Adrenal gland (tissue), 12 donors: Measurements from ENCODE around the gene GRM5. TPM values are rescaled to one million over a fixed set of nuclear protein-coding genes. Genes with fewer than 3 reads are reported as not detected.

ENCODE experiments used
- DNase-seq, 7 donors: peaks; one replicate each; pipeline ENCODE4 v3.0.0-alpha.2; 2019 to 2020
- H3K27ac ChIP-seq, 5 donors: fragments of 200-600 bp; sonication (generic) in 4 of 5; 1 replicate in 3 of 5; 2 replicates in 2 of 5; pipeline versions ENCODE4 v1.5.1 to v1.8.0; 2016 to 2020; ENCODE audit warnings: mild to moderate bottlenecking in 1 of 5
- H3K27me3 ChIP-seq: fragments of 200-600 bp; 2 replicates; pipeline ENCODE4 v1.8.0; 2021
- H3K36me3 ChIP-seq, 2 donors: fragments of 200-600 bp; replicated peaks in 1 of 2; 1 replicate in 1 of 2; 2 replicates in 1 of 2; pipeline versions ENCODE4 v1.5.1 to v1.8.0; 2018 to 2022
- H3K4me1 ChIP-seq, 2 donors: fragments of 200-600 bp; replicated peaks in 1 of 2; 1 replicate in 1 of 2; 2 replicates in 1 of 2; pipeline versions ENCODE4 v1.5.1 to v1.8.0; 2018 to 2021
- H3K4me3 ChIP-seq, 4 donors: fragments of 200-600 bp; sonication (generic) in 3 of 4; one replicate each; pipeline ENCODE4 v1.5.1; 2016 to 2018
- H3K9me3 ChIP-seq, 3 donors: fragments of 200-600 bp; sonication (generic) in 1 of 3; replicated peaks in 1 of 3; 1 replicate in 2 of 3; 2 replicates in 1 of 3; pipeline versions ENCODE4 v1.5.1 to v1.8.0; 2016 to 2021
- CTCF ChIP-seq, 6 experiments: fragments of 450-650 bp in 4 of 6; fragments of 200-600 bp in 2 of 6; sonication (generic) in 1 of 6; IDR thresholded peaks; 1 replicate in 5 of 6; 2 replicates in 1 of 6; pipeline versions ENCODE4 v1.5.1 to v1.8.0; 2016 to 2021; ENCODE audit warnings: antibody characterized with exemption in 6 of 6, mild to moderate bottlenecking in 2 of 6, moderate library complexity in 1 of 6
- POLR2A ChIP-seq, 2 donors: fragments of 450-650 bp; IDR thresholded peaks; one replicate each; pipeline ENCODE4 v1.6.1; 2017; ENCODE audit warnings: antibody characterized with exemption in 2 of 2, mild to moderate bottlenecking in 2 of 2, moderate library complexity in 1 of 2
- WGBS, 4 donors: extraction: QIAGEN DNeasy Blood & Tissue Kit in 2 of 4; methylation state at CpG; one replicate each; pipeline versions ENCODE4 v1.1.5 to v1.1.7; 2013 to 2017; 5-methylcytosine and 5-hydroxymethylcytosine counted together
- intact Hi-C, 2 donors: fragments of 100-400 bp; cut with DNase I; formaldehyde crosslinking; loops; one replicate each; pipeline versions ENCODE4 v1.14.1 to v1.15.0; 2022 to 2023
- polyA plus RNA-seq, 3 donors: library from polyadenylated mRNA; stranded (reverse); fragments of 200-250 nt in 2 of 3; fragments of 350-450 nt in 1 of 3; fragmentation: Illumina TruSeq in 1 of 3; extraction: RNeasy Lipid Tissue Mini Kit (QIAGEN cat#74804) in 1 of 3; gene quantifications; one replicate each; pipeline ENCODE4 v1.2.3, GENCODE V29; 2013 to 2014
- total RNA-seq, 9 donors: library from RNA; depleted of rRNA in 4 of 9; stranded (reverse); fragments of >200 nt in 4 of 9; fragments of 120-200 nt in 1 of 9; fragmentation: NEBNext Ultra II Directional in 1 of 9; extraction: Animal tissue kit (Norgen Biotek cat#: 25700) in 1 of 9; gene quantifications; one replicate each; pipeline versions ENCODE4 v1.1.0 to v1.2.4, GENCODE V29; 2013 to 2023
- donor health status: healthy with polysubstance abuse.
- donor health status: Bipolar disorder and iron deficiency.
- donor health status: DM: yes; HTN: yes; CAD: no.
- donor health status: DM: no; HTN: no; CAD: no.
- donor health status: DM: no; HTN: no; CAD: no.
- donor health status: DM: yes; HTN: yes; CAD: no.

Gene GRM5
- total and polyA plus RNA-seq, 12 donors: under 0.01 to 0.33 (median 0.17) TPM; not detected in 8

GRCh38 chr11:88597387-88597786, 468.4 kb downstream of the GRM5 start:
- Histone ChIP-seq H3K9me3 (no peaks in the 10 kb centered on the region), H3K27me3 (no peaks in the 10 kb centered on the region), H3K4me3 (no peak overlapping the region), H3K36me3 (no peaks in the 10 kb centered on the region), H3K27ac (no peak overlapping the region), H3K4me1 (no peaks in the 10 kb centered on the region)
- intact Hi-C loops: no loop called here
- no peak for DNase-seq
- no peak for TF ChIP-seq CTCF (IDR thresholded peaks at IDR 0.05)
- TF ChIP-seq POLR2A (IDR thresholded peaks at IDR 0.05): no peak
- WGBS, 4 donors: 68 to 81% (median 71%) methylated on average over 2 of the region's 2 CpGs

GRCh38 chr11:88596786-88597185, 469.0 kb downstream of the GRM5 start:
- TF ChIP-seq CTCF (IDR thresholded peaks at IDR 0.05) (no peak), POLR2A (IDR thresholded peaks at IDR 0.05) (no peak)
- Histone ChIP-seq H3K4me3 (no peak overlapping the region), H3K27ac (no peak overlapping the region), H3K27me3 (no peaks in the 10 kb centered on the region), H3K9me3 (no peaks in the 10 kb centered on the region), H3K36me3 (no peaks in the 10 kb centered on the region), H3K4me1 (no peaks in the 10 kb centered on the region)
- no peak for DNase-seq
- intact Hi-C loops: no loop called here
- 77 to 88% (median 84%) methylated on average over 2 of the region's 2 CpGs for WGBS, 4 donors

- intact Hi-C loops: no loop called here
- WGBS, 4 donors: 75 to 84% (median 79%) methylated on average over 2 of the region's 2 CpGs
- H3K36me3 ChIP-seq: no peaks in the 10 kb centered on the region
- no peak for DNase-seq
- H3K9me3 ChIP-seq: no peaks in the 10 kb centered on the region
- TF ChIP-seq CTCF (IDR thresholded peaks at IDR 0.05) (no peak), POLR2A (IDR thresholded peaks at IDR 0.05) (no peak)
- H3K4me1 ChIP-seq: no peaks in the 10 kb centered on the region
- H3K4me3 ChIP-seq: no peak overlapping the region
- no peak overlapping the region for H3K27ac ChIP-seq
- H3K27me3 ChIP-seq: no peaks in the 10 kb centered on the region
These were observed 471.4 kb downstream of the GRM5 start for GRCh38 chr11:88594274-88594950.

- DNase-seq: no peak
- intact Hi-C loops: no loop called here
- 60 to 83% (median 71%) methylated on average over 3 of the region's 3 CpGs for WGBS, 4 donors
These were observed 475.4 kb downstream of the GRM5 start for GRCh38 chr11:88590361-88590760.

More at GRCh38 chr11:88590361-88590760, 475.4 kb downstream of the GRM5 start:
- H3K4me3 ChIP-seq: no peak overlapping the region
- H3K27ac ChIP-seq: no peak overlapping the region
- no peaks in the 10 kb centered on the region for H3K9me3 ChIP-seq
- H3K4me1 ChIP-seq: no peaks in the 10 kb centered on the region
- no peaks in the 10 kb centered on the region for H3K36me3 ChIP-seq
- no peaks in the 10 kb centered on the region for H3K27me3 ChIP-seq
- no peak for TF ChIP-seq CTCF (IDR thresholded peaks at IDR 0.05)
- no peak for TF ChIP-seq POLR2A (IDR thresholded peaks at IDR 0.05)
